GM19043 (cell line): ENCODE measurements around the gene PLPP1.

Source experiments
- ATAC-seq: cut with Tn5 transposase; IDR thresholded peaks from one replicate; pipeline ENCODE4 v1.9.1; 2021; ENCODE audit warnings: low read depth; ENCODE audit not compliant: unreplicated experiment

PLPP1 gene

GRCh38 chr5:55454282-55454681 lies 80.5 kb downstream of the PLPP1 start:
- ATAC-seq: no peak

DNA sequence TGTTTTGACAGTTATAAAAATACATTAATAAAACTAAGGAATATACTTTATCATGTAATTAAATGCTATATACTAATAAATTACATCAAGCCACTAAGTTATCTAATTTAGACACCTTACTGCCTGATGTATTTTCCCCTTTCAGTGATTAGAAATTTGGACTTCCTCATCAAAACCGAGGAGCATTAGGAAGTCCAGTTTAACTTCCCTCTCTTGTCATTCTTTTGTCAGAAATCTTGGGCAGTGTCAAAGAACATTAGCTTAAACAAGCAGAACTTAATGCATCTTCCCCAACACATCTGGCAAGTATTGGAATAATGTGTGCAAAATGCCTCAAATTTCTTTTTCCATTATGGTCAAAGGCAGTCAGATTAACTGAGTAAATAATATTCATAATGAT lies 81.6 kb downstream of the PLPP1 start:
- no peak for ATAC-seq

DNA sequence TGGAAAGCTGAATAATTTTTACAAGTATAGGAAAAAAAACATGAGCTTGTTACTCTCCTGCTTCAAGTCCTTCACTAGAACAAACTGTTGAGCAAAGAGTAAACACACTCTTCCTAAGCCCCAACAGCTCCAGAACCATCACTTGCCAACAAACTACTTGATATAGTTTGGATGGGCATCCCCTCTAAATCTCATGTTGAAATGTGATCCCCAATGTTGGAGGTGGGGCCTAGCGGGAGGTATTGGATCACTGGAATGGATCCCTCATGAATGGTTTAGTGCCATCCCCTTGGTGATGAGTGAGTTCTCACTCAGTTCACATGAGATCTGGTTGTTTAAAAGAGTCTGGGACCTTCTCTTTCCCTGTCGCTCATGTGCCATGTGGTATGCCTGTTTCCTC lies 82.8 kb downstream of the PLPP1 start:
- ATAC-seq: no peak

GRCh38 chr5:55450050-55450765 lies 84.6 kb downstream of the PLPP1 start:
- ATAC-seq: no peak

- ATAC-seq: no peak
Observed at GRCh38 chr5:55446640-55447351, 88.0 kb downstream of the PLPP1 start.

DNA sequence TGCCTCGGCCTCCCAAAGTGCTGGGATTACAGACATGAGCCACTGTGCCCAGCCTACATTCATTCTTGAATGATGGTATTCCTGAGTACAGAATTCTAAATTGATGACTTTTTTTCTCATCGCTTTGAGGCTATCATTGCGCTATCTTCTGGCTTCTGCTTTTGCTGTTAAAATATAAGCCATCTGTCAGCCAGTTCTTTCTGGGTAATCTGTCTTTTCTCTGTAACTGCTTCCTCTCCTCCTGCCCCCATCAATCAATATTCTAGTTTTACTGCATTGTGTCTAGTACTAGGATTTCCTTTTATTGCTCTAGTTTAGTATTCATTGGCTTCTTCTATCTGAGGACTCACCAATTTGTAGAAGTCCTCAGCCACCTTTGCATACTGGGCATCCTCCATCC lies 89.0 kb downstream of the PLPP1 start:
- no peak for ATAC-seq

GRCh38 chr5:55441954-55442353 lies 92.8 kb downstream of the PLPP1 start:
- no peak for ATAC-seq

- no peak for ATAC-seq
Observed at GRCh38 chr5:55441107-55441771, 93.5 kb downstream of the PLPP1 start.

DNA sequence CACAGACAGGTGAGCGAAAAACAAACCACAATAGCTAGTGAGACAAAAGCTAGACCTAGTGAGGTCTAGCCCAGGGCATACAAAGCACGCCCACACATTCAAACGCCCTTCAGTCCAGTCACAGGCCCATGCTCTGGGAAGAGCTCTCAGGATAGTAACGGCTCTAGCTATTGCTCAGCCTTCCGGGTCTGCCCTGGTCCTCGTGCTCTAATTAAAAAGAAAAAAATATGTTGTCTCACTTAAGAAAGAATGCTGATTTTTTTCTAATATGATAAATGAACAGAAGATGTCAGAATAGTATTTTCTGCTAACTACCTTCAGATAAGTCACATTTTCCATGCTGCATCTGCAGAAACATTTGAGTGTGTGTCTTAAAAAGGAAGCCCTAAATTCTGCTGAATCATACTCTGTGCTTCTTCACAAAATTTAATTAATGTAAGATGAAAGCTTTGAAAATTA lies 94.5 kb downstream of the PLPP1 start:
- no peak for ATAC-seq

- ATAC-seq: no peak
Observed at GRCh38 chr5:55438998-55439397, 95.8 kb downstream of the PLPP1 start.

GRCh38 chr5:55437859-55438206 lies 96.9 kb downstream of the PLPP1 start:
- no peak for ATAC-seq

GRCh38 chr5:55437452-55437851 lies 97.3 kb downstream of the PLPP1 start:
- no peak for ATAC-seq

GRCh38 chr5:55432549-55432948 lies 102.2 kb downstream of the PLPP1 start:
- no peak for ATAC-seq

- ATAC-seq: no peak
Observed at GRCh38 chr5:55429613-55430253, 105.0 kb downstream of the PLPP1 start.

DNA sequence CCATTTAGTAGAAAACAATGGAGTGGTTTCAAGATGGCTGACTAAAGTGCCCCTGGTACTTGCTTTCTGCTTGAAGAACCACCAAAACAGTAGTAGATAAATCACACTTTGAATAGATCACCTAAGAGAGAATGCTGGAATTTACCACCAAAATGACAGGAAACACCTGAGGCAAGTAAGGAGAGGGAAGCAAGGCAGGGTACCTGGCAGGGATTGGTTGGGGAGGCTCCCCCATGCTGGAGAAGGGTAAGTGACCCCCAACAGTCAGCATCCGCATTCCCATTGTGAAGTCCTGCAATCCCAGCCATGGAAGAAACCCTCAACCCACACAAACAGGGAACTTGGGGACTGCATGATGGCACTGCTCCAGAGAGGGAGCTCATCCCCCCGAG lies 105.5 kb downstream of the PLPP1 start:
- ATAC-seq: no peak

DNA sequence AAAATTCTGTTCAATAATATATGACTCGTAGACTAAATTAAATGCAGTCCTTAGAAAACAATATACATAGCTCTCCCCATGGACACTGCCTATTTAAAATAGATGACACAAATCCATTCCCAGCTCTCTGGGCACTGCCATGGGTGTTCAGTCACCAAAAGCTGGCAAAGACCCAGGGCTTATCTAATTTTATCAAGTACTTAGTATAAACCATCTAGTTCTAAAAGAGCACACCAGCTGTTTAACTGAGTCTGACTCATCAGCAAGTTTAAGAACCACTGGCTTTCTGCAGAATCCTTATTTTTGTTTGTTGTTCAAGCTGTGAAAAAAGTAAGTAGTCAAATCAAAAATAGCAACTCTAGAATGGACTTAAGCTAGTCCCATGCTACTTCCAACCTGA lies 107.6 kb downstream of the PLPP1 start:
- no peak for ATAC-seq

DNA sequence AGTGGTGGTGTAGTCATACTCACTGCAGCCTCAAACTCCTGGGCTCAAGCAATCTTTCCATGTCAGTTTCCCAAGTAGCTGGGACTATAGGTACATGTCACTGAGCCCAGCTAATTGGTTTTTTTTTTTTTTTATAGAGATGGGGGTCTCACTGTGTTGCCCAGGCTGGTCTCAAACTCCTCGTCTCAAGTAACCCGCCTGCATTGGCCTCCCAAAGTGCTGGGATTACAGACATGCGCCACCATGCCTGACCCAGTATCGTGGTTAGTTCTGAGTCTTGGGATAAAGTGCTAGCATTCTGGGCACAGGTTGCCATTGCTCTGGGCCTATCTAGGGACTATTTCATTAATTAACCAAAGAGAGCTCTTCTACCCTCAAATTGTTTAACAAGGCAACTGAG lies 108.3 kb downstream of the PLPP1 start:
- no peak for ATAC-seq

- no peak for ATAC-seq
Observed at GRCh38 chr5:55421074-55421529, 113.7 kb downstream of the PLPP1 start.

DNA sequence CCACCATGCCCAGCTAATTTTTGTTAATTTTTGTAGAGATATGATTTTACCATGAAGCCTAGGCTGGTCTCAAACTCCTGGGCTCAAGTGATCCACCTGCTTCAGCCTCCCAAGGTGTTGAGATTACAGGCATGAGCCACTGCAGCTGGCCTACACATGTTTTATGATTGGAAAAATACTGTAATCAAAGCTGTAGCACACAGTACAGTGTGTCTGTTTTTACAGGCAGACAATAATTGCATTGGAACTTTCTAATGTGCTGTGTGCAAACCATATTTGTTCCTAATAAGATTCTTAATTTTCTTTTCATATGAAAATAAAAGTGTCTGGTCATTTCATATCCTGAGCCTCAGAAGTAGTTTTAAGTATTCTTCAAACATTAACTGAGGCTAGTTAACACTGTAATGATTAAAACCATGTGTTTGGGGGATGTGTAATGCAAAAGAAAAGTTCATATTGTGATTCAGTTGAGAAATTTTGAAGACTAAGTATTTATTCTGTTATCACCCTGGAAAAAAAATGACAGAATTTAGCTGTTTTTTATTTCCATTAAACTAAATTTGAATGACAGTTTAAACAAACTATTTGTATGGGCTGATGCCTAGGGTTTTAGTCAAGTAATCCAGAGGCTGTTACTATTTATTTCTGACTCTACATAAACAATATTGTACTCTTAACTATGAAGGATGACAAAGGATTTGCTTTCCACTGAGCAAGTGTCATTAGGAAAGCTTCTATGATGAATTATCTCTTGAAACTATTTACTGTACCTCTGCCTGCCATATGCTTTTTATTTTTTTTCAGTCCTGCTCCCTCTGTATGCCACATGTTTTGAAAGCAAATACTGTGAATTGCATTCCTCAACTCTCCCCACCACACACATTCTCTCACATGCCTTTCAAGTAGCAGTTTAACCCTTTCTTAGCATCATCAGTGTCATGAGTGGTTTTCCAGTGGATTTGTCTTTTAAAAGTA lies 115.5 kb downstream of the PLPP1 start:
- ATAC-seq: no peak

- no peak for ATAC-seq
Observed at GRCh38 chr5:55416306-55416705, 118.5 kb downstream of the PLPP1 start.
